ENCODE measurements around the gene TADA3.

- TF ChIP-seq POLR2A (IDR thresholded peaks at IDR 0.05; ENCODE audit: low read depth, low read length) (peak; percentile 52; the same call in 1 of the 2 replicates), POLR2AphosphoS5 (IDR thresholded peaks at IDR 0.05; ENCODE audit: low read depth, low read length) (peak; percentile 68)
These were observed 17.6 kb upstream of the TADA3 start, which contains the start of gene TTLL3 for GRCh38 chr3:9809615-9810432.

Data from GM12891 (cell line).